Measurements from ENCODE around the gene LAPTM5.

DNA sequence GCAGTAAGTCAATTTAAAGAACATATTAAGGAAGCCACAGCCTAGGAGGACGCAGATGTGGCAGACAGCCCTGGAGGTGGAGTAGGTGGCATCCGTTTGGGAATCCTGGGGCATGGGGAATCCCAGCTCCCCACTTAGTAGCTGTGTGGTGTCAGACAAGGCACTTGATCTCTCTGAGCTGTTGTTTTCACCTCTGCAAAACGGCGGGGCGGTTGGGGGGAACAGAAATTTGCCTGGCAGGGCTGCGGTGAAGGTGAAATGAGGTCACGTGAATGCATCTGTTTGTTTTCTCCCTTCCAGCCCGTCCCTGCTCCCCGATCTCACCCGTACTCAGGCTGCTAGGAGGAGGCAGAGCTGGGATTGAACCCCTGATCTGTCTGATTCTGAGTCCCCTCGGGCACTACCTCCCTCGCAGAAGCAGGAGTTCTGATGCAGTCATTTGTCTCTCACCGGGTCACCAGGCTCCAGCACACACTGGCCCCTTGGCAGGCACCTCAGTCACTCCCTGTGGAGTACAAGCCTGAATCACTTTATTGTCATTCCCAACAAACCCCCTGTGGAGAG lies 2.2 kb upstream of the LAPTM5 start:
- no peak for TF ChIP-seq SIN3A (IDR thresholded peaks at IDR 0.05; ENCODE audit: low read depth)
- TF ChIP-seq POLR2AphosphoS5 (IDR thresholded peaks at IDR 0.05; ENCODE audit: low read depth, low read length) = no peak
- TF ChIP-seq, protein P1, sequence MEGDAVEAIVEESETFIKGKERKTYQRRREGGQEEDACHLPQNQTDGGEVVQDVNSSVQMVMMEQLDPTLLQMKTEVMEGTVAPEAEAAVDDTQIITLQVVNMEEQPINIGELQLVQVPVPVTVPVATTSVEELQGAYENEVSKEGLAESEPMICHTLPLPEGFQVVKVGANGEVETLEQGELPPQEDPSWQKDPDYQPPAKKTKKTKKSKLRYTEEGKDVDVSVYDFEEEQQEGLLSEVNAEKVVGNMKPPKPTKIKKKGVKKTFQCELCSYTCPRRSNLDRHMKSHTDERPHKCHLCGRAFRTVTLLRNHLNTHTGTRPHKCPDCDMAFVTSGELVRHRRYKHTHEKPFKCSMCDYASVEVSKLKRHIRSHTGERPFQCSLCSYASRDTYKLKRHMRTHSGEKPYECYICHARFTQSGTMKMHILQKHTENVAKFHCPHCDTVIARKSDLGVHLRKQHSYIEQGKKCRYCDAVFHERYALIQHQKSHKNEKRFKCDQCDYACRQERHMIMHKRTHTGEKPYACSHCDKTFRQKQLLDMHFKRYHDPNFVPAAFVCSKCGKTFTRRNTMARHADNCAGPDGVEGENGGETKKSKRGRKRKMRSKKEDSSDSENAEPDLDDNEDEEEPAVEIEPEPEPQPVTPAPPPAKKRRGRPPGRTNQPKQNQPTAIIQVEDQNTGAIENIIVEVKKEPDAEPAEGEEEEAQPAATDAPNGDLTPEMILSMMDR (IDR thresholded peaks at IDR 0.05 in 2 of 3, conservative IDR thresholded peaks at IDR 0.05 in 1 of 3; ENCODE audit: borderline replicate concordance in 1 of 3, insufficient read depth in 1 of 3, low read depth in 2 of 3, low read length in 2 of 3) = no peak
- no peak for TF ChIP-seq SRF (IDR thresholded peaks at IDR 0.05; ENCODE audit: low read depth)
- TF ChIP-seq POLR2A (IDR thresholded peaks at IDR 0.05; ENCODE audit: borderline replicate concordance, extremely low read depth, insufficient read depth, insufficient read length) = no peak
- TF ChIP-seq ELF1 (IDR thresholded peaks at IDR 0.05; ENCODE audit: borderline replicate concordance, low read depth) = no peak
- TF ChIP-seq, protein P2, sequence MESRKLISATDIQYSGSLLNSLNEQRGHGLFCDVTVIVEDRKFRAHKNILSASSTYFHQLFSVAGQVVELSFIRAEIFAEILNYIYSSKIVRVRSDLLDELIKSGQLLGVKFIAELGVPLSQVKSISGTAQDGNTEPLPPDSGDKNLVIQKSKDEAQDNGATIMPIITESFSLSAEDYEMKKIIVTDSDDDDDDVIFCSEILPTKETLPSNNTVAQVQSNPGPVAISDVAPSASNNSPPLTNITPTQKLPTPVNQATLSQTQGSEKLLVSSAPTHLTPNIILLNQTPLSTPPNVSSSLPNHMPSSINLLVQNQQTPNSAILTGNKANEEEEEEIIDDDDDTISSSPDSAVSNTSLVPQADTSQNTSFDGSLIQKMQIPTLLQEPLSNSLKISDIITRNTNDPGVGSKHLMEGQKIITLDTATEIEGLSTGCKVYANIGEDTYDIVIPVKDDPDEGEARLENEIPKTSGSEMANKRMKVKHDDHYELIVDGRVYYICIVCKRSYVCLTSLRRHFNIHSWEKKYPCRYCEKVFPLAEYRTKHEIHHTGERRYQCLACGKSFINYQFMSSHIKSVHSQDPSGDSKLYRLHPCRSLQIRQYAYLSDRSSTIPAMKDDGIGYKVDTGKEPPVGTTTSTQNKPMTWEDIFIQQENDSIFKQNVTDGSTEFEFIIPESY (IDR thresholded peaks at IDR 0.05; ENCODE audit: extremely low read depth, insufficient replicate concordance, low read length) = no peak
- TF ChIP-seq JUND (IDR thresholded peaks at IDR 0.05) = no peak
- TF ChIP-seq, protein P3, sequence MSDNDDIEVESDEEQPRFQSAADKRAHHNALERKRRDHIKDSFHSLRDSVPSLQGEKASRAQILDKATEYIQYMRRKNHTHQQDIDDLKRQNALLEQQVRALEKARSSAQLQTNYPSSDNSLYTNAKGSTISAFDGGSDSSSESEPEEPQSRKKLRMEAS (IDR thresholded peaks at IDR 0.05) = no peak
- TF ChIP-seq EZH2 (IDR thresholded peaks at IDR 0.05) = no peak
- TF ChIP-seq YY1 (IDR thresholded peaks at IDR 0.05; ENCODE audit: extremely low read depth, insufficient replicate concordance, low read depth, low read length) = no peak
- TF ChIP-seq, protein P4, sequence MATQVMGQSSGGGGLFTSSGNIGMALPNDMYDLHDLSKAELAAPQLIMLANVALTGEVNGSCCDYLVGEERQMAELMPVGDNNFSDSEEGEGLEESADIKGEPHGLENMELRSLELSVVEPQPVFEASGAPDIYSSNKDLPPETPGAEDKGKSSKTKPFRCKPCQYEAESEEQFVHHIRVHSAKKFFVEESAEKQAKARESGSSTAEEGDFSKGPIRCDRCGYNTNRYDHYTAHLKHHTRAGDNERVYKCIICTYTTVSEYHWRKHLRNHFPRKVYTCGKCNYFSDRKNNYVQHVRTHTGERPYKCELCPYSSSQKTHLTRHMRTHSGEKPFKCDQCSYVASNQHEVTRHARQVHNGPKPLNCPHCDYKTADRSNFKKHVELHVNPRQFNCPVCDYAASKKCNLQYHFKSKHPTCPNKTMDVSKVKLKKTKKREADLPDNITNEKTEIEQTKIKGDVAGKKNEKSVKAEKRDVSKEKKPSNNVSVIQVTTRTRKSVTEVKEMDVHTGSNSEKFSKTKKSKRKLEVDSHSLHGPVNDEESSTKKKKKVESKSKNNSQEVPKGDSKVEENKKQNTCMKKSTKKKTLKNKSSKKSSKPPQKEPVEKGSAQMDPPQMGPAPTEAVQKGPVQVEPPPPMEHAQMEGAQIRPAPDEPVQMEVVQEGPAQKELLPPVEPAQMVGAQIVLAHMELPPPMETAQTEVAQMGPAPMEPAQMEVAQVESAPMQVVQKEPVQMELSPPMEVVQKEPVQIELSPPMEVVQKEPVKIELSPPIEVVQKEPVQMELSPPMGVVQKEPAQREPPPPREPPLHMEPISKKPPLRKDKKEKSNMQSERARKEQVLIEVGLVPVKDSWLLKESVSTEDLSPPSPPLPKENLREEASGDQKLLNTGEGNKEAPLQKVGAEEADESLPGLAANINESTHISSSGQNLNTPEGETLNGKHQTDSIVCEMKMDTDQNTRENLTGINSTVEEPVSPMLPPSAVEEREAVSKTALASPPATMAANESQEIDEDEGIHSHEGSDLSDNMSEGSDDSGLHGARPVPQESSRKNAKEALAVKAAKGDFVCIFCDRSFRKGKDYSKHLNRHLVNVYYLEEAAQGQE (IDR thresholded peaks at IDR 0.05; ENCODE audit: low read depth) = no peak
- no peak for TF ChIP-seq CEBPB (IDR thresholded peaks at IDR 0.05; ENCODE audit: low read depth)

Measured in HCT116 (cell line).